ENCODE data around the gene C6orf132.

Gene C6orf132

GRCh38 chr6:42053601-42054000 lies 88.8 kb downstream of the C6orf132 start:
- Histone ChIP-seq H3K27me3 (ENCODE audit: control insufficient read depth, insufficient read depth, low read length, poor library complexity, severe bottlenecking) (peaks cover 14% of the 10 kb centered on the region), H3K4me1 (ENCODE audit: control insufficient read depth, insufficient read depth, low read length) (peaks cover 4% of the 10 kb centered on the region), H3K9me3 (ENCODE audit: control insufficient read depth, low read length) (no peaks in the 10 kb centered on the region), H3K4me3 (ENCODE audit: insufficient read depth, low read depth, low read length) (no peak overlapping the region), H3K36me3 (ENCODE audit: control insufficient read depth, insufficient read depth, low read length) (peaks cover 47% of the 10 kb centered on the region), H3K27ac (ENCODE audit: insufficient read depth, low read depth, low read length, poor library complexity, severe bottlenecking) (no peak overlapping the region)

GRCh38 chr6:42051268-42051653 lies 91.2 kb downstream of the C6orf132 start:
- peak overlapping the region; percentile 79 for H3K4me3 ChIP-seq (ENCODE audit: insufficient read depth, low read depth, low read length)
- peaks cover 37% of the 10 kb centered on the region for H3K27me3 ChIP-seq (ENCODE audit: control insufficient read depth, insufficient read depth, low read length, poor library complexity, severe bottlenecking)
- 68 to 74% methylated on average over 8 of the region's 8 CpGs for WGBS, 2 experiments
- H3K36me3 ChIP-seq (ENCODE audit: control insufficient read depth, insufficient read depth, low read length) = peaks cover 28% of the 10 kb centered on the region
- no peak overlapping the region for H3K27ac ChIP-seq (ENCODE audit: insufficient read depth, low read depth, low read length, poor library complexity, severe bottlenecking)
- H3K4me1 ChIP-seq (ENCODE audit: control insufficient read depth, insufficient read depth, low read length) = peaks cover 4% of the 10 kb centered on the region
- H3K9me3 ChIP-seq (ENCODE audit: control insufficient read depth, low read length) = no peaks in the 10 kb centered on the region

Measured in ectodermal cell (in vitro differentiated cells).